Activated naive CD4-positive, alpha-beta T cell treated with anti-CD3 and anti-CD28 coated beads, Interleukin-2, amount 50 U/mL, for 24 hours (primary cell): ENCODE results near the gene IL1RN.

ENCODE experiments used
- H3K27ac Mint-ChIP-seq: one replicate; pipeline ENCODE4 v1.8.0; 2021; ENCODE audit warnings: mild to moderate bottlenecking, mixed read lengths
- H3K27me3 Mint-ChIP-seq: one replicate; pipeline ENCODE4 v1.8.0; 2021; ENCODE audit warnings: mixed read lengths
- H3K36me3 Mint-ChIP-seq: one replicate; pipeline ENCODE4 v1.8.0; 2021; ENCODE audit warnings: mixed read lengths
- H3K4me1 Mint-ChIP-seq: one replicate; pipeline ENCODE4 v1.8.0; 2021; ENCODE audit warnings: mixed read lengths
- H3K4me3 Mint-ChIP-seq: one replicate; pipeline ENCODE4 v1.8.0; 2021; ENCODE audit warnings: mild to moderate bottlenecking, mixed read lengths
- H3K9me3 Mint-ChIP-seq: one replicate; pipeline ENCODE4 v1.8.0; 2021; ENCODE audit warnings: mixed read lengths

The IL1RN gene

GRCh38 chr2:113180131-113180946, 52.9 kb downstream of the IL1RN start:
- Mint-ChIP-seq H3K36me3 (peaks cover 16% of the 10 kb centered on the region), H3K27me3 (no peaks in the 10 kb centered on the region), H3K4me1 (peaks cover 87% of the 10 kb centered on the region), H3K27ac (peak overlapping the region; percentile 91), H3K9me3 (no peaks in the 10 kb centered on the region), H3K4me3 (peak overlapping the region; percentile 73)

GRCh38 chr2:113181258-113182051, 54.1 kb downstream of the IL1RN start:
- peak overlapping the region; percentile 27 for H3K4me3 Mint-ChIP-seq
- peaks cover 14% of the 10 kb centered on the region for H3K36me3 Mint-ChIP-seq
- peak overlapping the region; percentile 91 for H3K27ac Mint-ChIP-seq
- no peaks in the 10 kb centered on the region for H3K9me3 Mint-ChIP-seq
- peaks cover 93% of the 10 kb centered on the region for H3K4me1 Mint-ChIP-seq
- H3K27me3 Mint-ChIP-seq = no peaks in the 10 kb centered on the region

GRCh38 chr2:113182471-113183260, 55.3 kb downstream of the IL1RN start:
- Mint-ChIP-seq H3K36me3 (peaks cover 11% of the 10 kb centered on the region), H3K4me3 (no peak overlapping the region), H3K9me3 (no peaks in the 10 kb centered on the region), H3K4me1 (peaks cover 90% of the 10 kb centered on the region), H3K27ac (peak overlapping the region; percentile 85), H3K27me3 (no peaks in the 10 kb centered on the region)

GRCh38 chr2:113183264-113183663, 55.9 kb downstream of the IL1RN start:
- peaks cover 87% of the 10 kb centered on the region for H3K4me1 Mint-ChIP-seq
- peaks cover 12% of the 10 kb centered on the region for H3K36me3 Mint-ChIP-seq
- no peaks in the 10 kb centered on the region for H3K9me3 Mint-ChIP-seq
- no peak overlapping the region for H3K4me3 Mint-ChIP-seq
- peak overlapping the region; percentile 85 for H3K27ac Mint-ChIP-seq
- H3K27me3 Mint-ChIP-seq = no peaks in the 10 kb centered on the region
